HepG2 (cell line): Measurements from ENCODE around the gene VASN. TPM values are rescaled to one million over a fixed set of nuclear protein-coding genes. Genes with fewer than 3 reads are reported as not detected.

Experiments
- ARNTL ChIP-seq: sonication (generic); formaldehyde crosslinking; IDR thresholded peaks from 2 replicates; pipeline ENCODE4 v1.4.0; 2020; ENCODE audit warnings: mild to moderate bottlenecking, missing genetic modification reagents
- ATF7 ChIP-seq, 2 experiments: fragments of 450-650 bp in 1 of 2; sonication (generic) in 1 of 2; formaldehyde crosslinking in 1 of 2; IDR thresholded peaks; 2 replicates each; pipeline versions ENCODE4 v1.4.0 to v1.6.1; 2016 to 2020; ENCODE audit warnings: antibody characterized with exemption in 1 of 2, mild to moderate bottlenecking in 1 of 2, missing genetic modification reagents in 1 of 2
- BRCA1 ChIP-seq: sonication (generic); formaldehyde crosslinking; IDR thresholded peaks from 2 replicates; pipeline ENCODE4 v1.4.0; 2020; ENCODE audit warnings: missing genetic modification reagents
- GTF3A ChIP-seq: sonication (generic); formaldehyde crosslinking; conservative IDR thresholded peaks from 2 replicates; pipeline ENCODE4 v1.4.0; 2020; ENCODE audit warnings: mild to moderate bottlenecking, missing genetic modification reagents
- JDP2 ChIP-seq: sonication (generic); formaldehyde crosslinking; IDR thresholded peaks from 2 replicates; pipeline ENCODE4 v1.8.1; 2022; ENCODE audit warnings: missing genetic modification reagents, borderline replicate concordance
- MAFK ChIP-seq, 2 experiments: IDR thresholded peaks in 1 of 2; conservative IDR thresholded peaks in 1 of 2; 2 replicates each; pipeline ENCODE4 v1.6.1; 2011; ENCODE audit warnings: improper control_type of control experiment in 2 of 2, low read length in 2 of 2
- MEIS1 ChIP-seq: sonication (generic); formaldehyde crosslinking; IDR thresholded peaks from 2 replicates; pipeline ENCODE4 v1.9.0; 2021; ENCODE audit warnings: mild to moderate bottlenecking, missing genetic modification reagents, moderate library complexity, borderline replicate concordance
- PRDM4 ChIP-seq: sonication (generic); formaldehyde crosslinking; IDR thresholded peaks from 2 replicates; pipeline ENCODE4 v1.9.0; 2021; ENCODE audit warnings: missing genetic modification reagents, borderline replicate concordance
- RAD21 ChIP-seq: fragments of 450-650 bp; formaldehyde crosslinking; IDR thresholded peaks from 2 replicates; pipeline ENCODE4 v1.5.0; 2020; ENCODE audit warnings: mild to moderate bottlenecking
- RBM39 ChIP-seq: fragments of 200-400 bp; formaldehyde crosslinking; IDR thresholded peaks from one replicate; pipeline ENCODE4 v1.6.1; 2018; ENCODE audit warnings: antibody characterized with exemption, mild to moderate bottlenecking, low read depth, low read length; ENCODE audit not compliant: poor library complexity, severe bottlenecking
- SALL2 ChIP-seq: sonication (generic); formaldehyde crosslinking; IDR thresholded peaks from 2 replicates; pipeline ENCODE4 v1.8.1; 2023; ENCODE audit warnings: mild to moderate bottlenecking, missing genetic modification reagents, inconsistent platforms
- SP5 ChIP-seq: IDR thresholded peaks from 2 replicates; pipeline ENCODE4 v1.6.1; 2016; ENCODE audit warnings: low read depth, borderline replicate concordance
- ZNF292 ChIP-seq: sonication (generic); formaldehyde crosslinking; IDR thresholded peaks from 2 replicates; pipeline ENCODE4 v1.8.1; 2022; ENCODE audit warnings: mild to moderate bottlenecking, low read depth, missing genetic modification reagents, borderline replicate concordance
- ZNF574 ChIP-seq: sonication (generic); formaldehyde crosslinking; IDR thresholded peaks from 2 replicates; pipeline ENCODE4 v1.4.0; 2020; ENCODE audit warnings: missing genetic modification reagents
- polyA plus RNA-seq, 8 experiments: library from polyadenylated mRNA; depleted of rRNA in 3 of 8; stranded (reverse) in 7 of 8; unstranded in 1 of 8; fragments of >200 nt; fragmentation: Illumina TruSeq in 4 of 8; extraction: Trizol in 4 of 8; gene quantifications; 2 replicates each; pipeline versions ENCODE4 v1.2.1 to v1.2.3, GENCODE V29; 2011 to 2016; ENCODE audit warnings: low read depth in 4 of 8, missing spikeins in 1 of 8, mixed read lengths in 1 of 8; ENCODE audit not compliant: insufficient read depth in 1 of 8
- total RNA-seq, 5 experiments: library from RNA; depleted of rRNA; stranded (reverse); fragments of >200 nt; fragmentation: Illumina TruSeq; extraction: Trizol; gene quantifications; 2 replicates each; pipeline ENCODE4 v1.2.3, GENCODE V29; 2016; ENCODE audit warnings: low read depth in 1 of 5
- TF ChIP-seq, protein P1 (sequence below): sonication (generic); formaldehyde crosslinking; IDR thresholded peaks from 2 replicates; pipeline ENCODE4 v1.8.1; 2023; ENCODE audit warnings: missing genetic modification reagents, mild to moderate bottlenecking, borderline replicate concordance
- TF ChIP-seq, protein P2 (sequence below): sonication (generic); formaldehyde crosslinking; IDR thresholded peaks from 2 replicates; pipeline ENCODE4 v1.4.0; 2020; ENCODE audit warnings: missing genetic modification reagents, mild to moderate bottlenecking, borderline replicate concordance

VASN gene
- total and polyA plus RNA-seq, 2 of the 13 experiments (the other 11 are each of a cell fraction or from before 2014, with no cell fraction given): 8.4 to 18.2 TPM

DNA sequence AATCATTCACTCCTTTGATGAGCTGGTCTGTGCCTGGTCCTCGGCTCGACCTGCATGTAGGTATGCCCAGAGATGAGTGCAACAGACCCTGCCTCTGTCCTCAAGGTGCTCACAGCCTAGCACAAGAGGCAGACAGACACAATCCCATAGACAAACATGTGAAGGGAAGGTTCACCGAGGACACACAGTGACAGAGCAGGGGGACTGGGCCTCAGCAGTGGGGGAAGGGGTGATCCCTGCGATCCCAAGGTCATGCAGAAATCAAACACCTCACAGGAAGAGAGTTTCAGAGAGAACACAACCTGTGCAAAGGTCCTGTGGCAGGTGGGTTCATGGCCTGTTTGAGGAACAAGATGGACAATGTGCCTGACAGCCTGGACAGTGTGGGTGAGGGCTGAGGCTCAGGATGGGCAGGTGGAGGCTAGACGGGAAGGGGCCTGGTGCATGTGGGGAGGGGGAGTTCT, 4.2 kb upstream of the VASN start (continued):
- TF ChIP-seq GTF3A (no peak), ZNF574 (CRISPR knock-in tag) (0 out of 2 replicates have a peak, but pooled peaks have one; percentile 45), RBM39 (no peak), ZNF292 (CRISPR knock-in tag) (peak; percentile 46; the same call in 1 of the 2 replicates), MEIS1 (CRISPR knock-in tag) (peak; percentile 79; the same call in 1 of the 2 replicates), SP5 (CRISPR knock-in tag) (no peak), ATF7 (IDR thresholded peaks at IDR 0.05) (no peak), ATF7 (CRISPR knock-in tag; IDR thresholded peaks at IDR 0.05) (peak; percentile 79; the same call in 1 of the 2 replicates), ARNTL (peak; percentile 77), RAD21 (CRISPR knock-in tag) (0 out of 2 replicates have a peak, but pooled peaks have one; percentile 31), SALL2 (CRISPR knock-in tag) (no peak), PRDM4 (CRISPR knock-in tag) (no peak), JDP2 (CRISPR knock-in tag) (no peak), MAFK (conservative IDR thresholded peaks at IDR 0.05 in 1 of 2, IDR thresholded peaks at IDR 0.05 in 1 of 2; ENCODE audit: low read length in 2 of 2) (no peak), BRCA1 (CRISPR knock-in tag) (no peak)
- TF ChIP-seq, protein P1, sequence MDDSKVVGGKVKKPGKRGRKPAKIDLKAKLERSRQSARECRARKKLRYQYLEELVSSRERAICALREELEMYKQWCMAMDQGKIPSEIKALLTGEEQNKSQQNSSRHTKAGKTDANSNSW (CRISPR knock-in tag): no peak
- TF ChIP-seq, protein P2, sequence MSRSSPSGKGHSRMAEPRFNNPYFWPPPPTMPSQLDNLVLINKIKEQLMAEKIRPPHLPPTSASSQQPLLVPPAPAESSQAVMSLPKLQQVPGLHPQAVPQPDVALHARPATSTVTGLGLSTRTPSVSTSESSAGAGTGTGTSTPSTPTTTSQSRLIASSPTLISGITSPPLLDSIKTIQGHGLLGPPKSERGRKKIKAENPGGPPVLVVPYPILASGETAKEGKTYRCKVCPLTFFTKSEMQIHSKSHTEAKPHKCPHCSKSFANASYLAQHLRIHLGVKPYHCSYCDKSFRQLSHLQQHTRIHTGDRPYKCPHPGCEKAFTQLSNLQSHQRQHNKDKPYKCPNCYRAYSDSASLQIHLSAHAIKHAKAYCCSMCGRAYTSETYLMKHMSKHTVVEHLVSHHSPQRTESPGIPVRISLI (CRISPR knock-in tag): 0 out of 2 replicates have a peak, but pooled peaks have one; percentile 47
